ENCODE measurements around the gene CACNA1S.

- TF ChIP-seq ZFX (IDR thresholded peaks at IDR 0.05; ENCODE audit: borderline replicate concordance): no peak
- no peak for TF ChIP-seq CTCF (IDR thresholded peaks at IDR 0.05)
These were observed 38.2 kb downstream of the CACNA1S start for GRCh38 chr1:201074018-201074417.
